Activated CD4-positive, alpha-beta T cell treated with anti-CD3 and anti-CD28 coated beads, Interleukin-2, amount 10 ng/mL, durations not matched to agents 24 days and 14 days (primary cell): Measurements from ENCODE around the gene BRD3OS. TPM values are rescaled to one million over a fixed set of nuclear protein-coding genes. Genes with fewer than 3 reads are reported as not detected.
"Not testable (repeated sequence)": the region's sequence is repeated elsewhere in the genome, so short reads cannot be mapped to it uniquely, and the experiment has no call there.

ENCODE experiments used
- DNase-seq: peaks from one replicate; pipeline ENCODE4 v3.0.0; 2022
- H3K27ac Mint-ChIP-seq: one replicate; pipeline ENCODE4 v1.8.0; 2022; ENCODE audit warnings: mild to moderate bottlenecking, mixed read lengths
- H3K27me3 Mint-ChIP-seq: one replicate; pipeline ENCODE4 v1.8.0; 2022; ENCODE audit warnings: mixed read lengths
- H3K36me3 Mint-ChIP-seq: one replicate; pipeline ENCODE4 v1.8.0; 2022; ENCODE audit warnings: low read depth, mild to moderate bottlenecking, mixed read lengths
- H3K4me1 Mint-ChIP-seq: one replicate; pipeline ENCODE4 v1.8.0; 2021; ENCODE audit warnings: mixed read lengths
- H3K4me3 Mint-ChIP-seq: one replicate; pipeline ENCODE4 v1.8.0; 2022; ENCODE audit warnings: mild to moderate bottlenecking, moderate library complexity, mixed read lengths
- H3K9me3 Mint-ChIP-seq: one replicate; pipeline ENCODE4 v1.8.0; 2021; ENCODE audit warnings: mixed read lengths
- intact Hi-C: fragments of 100-400 bp; cut with micrococcal nuclease; formaldehyde crosslinking; loops from one replicate; pipeline ENCODE4 v1.15.1; 2023
- total RNA-seq: library from RNA; stranded (reverse); gene quantifications from 2 replicates; pipeline ENCODE4 v1.2.3, GENCODE V29; 2022

The BRD3OS gene
- total RNA-seq, 1 donor from 2014 or later = 14.9 TPM

- Mint-ChIP-seq H3K27ac (peak overlapping the region; percentile 87), H3K4me3 (peak overlapping the region; percentile 85), H3K27me3 (peaks cover 27% of the 10 kb centered on the region), H3K4me1 (peaks cover 22% of the 10 kb centered on the region), H3K36me3 (no peaks in the 10 kb centered on the region), H3K9me3 (no peaks in the 10 kb centered on the region)
- DNase-seq = no peak
- intact Hi-C loops = loop anchor here (1.0 to 2.0 kb wide), 4 partner anchors 30 to 76 kb away; partner anchors contain the start of genes BRD3OS and VAV2
These were observed 43.6 kb downstream of the BRD3OS start for GRCh38 chr9:134068744-134069479.

GRCh38 chr9:134069480-134070399, 44.5 kb downstream of the BRD3OS start:
- H3K4me3 Mint-ChIP-seq = peak overlapping the region; percentile 85
- H3K4me1 Mint-ChIP-seq = peaks cover 22% of the 10 kb centered on the region
- no peak for DNase-seq
- H3K27ac Mint-ChIP-seq = no peak overlapping the region
- no peaks in the 10 kb centered on the region for H3K36me3 Mint-ChIP-seq
- H3K27me3 Mint-ChIP-seq = peaks cover 29% of the 10 kb centered on the region
- intact Hi-C loops = loop anchor here (2.0 kb wide), 2 partner anchors 29 to 77 kb away; partner anchors contain the start of gene VAV2
- no peaks in the 10 kb centered on the region for H3K9me3 Mint-ChIP-seq

GRCh38 chr9:134071149-134071548, 45.9 kb downstream of the BRD3OS start:
- peaks cover 29% of the 10 kb centered on the region for H3K27me3 Mint-ChIP-seq
- no peaks in the 10 kb centered on the region for H3K36me3 Mint-ChIP-seq
- intact Hi-C loops = no loop called here

GRCh38 chr9:134072683-134073082, 47.4 kb downstream of the BRD3OS start:
- intact Hi-C loops, H3K4me3 Mint-ChIP-seq, H3K36me3 Mint-ChIP-seq, H3K27ac Mint-ChIP-seq, H3K4me1 Mint-ChIP-seq, DNase-seq, H3K9me3 Mint-ChIP-seq: not testable (repeated sequence)
- H3K27me3 Mint-ChIP-seq = peaks cover 29% of the 10 kb centered on the region

More at GRCh38 chr9:134071149-134071548, 45.9 kb downstream of the BRD3OS start:
- no peak for DNase-seq
- no peak overlapping the region for H3K4me3 Mint-ChIP-seq
- H3K9me3 Mint-ChIP-seq = no peaks in the 10 kb centered on the region
- H3K27ac Mint-ChIP-seq = no peak overlapping the region
- H3K4me1 Mint-ChIP-seq = peaks cover 12% of the 10 kb centered on the region

GRCh38 chr9:134073500-134073899, 48.2 kb downstream of the BRD3OS start:
- no peaks in the 10 kb centered on the region for H3K9me3 Mint-ChIP-seq
- H3K27ac Mint-ChIP-seq = no peak overlapping the region
- H3K4me1 Mint-ChIP-seq = peaks cover 7% of the 10 kb centered on the region
- peaks cover 29% of the 10 kb centered on the region for H3K27me3 Mint-ChIP-seq
- no peak overlapping the region for H3K4me3 Mint-ChIP-seq
- intact Hi-C loops = no loop called here
- H3K36me3 Mint-ChIP-seq = no peaks in the 10 kb centered on the region
- no peak for DNase-seq

- H3K4me1 Mint-ChIP-seq, H3K4me3 Mint-ChIP-seq, H3K36me3 Mint-ChIP-seq, intact Hi-C loops, H3K9me3 Mint-ChIP-seq, H3K27ac Mint-ChIP-seq, DNase-seq: not testable (repeated sequence)
- peaks cover 13% of the 10 kb centered on the region for H3K27me3 Mint-ChIP-seq
These were observed 50.4 kb downstream of the BRD3OS start for GRCh38 chr9:134075689-134076088.

- Mint-ChIP-seq H3K9me3 (peaks cover 5% of the 10 kb centered on the region), H3K4me3 (no peak overlapping the region), H3K27me3 (peaks cover 8% of the 10 kb centered on the region), H3K36me3 (no peaks in the 10 kb centered on the region), H3K4me1 (no peaks in the 10 kb centered on the region), H3K27ac (no peak overlapping the region)
- intact Hi-C loops = no loop called here
- DNase-seq = no peak
These were observed 51.4 kb downstream of the BRD3OS start for GRCh38 chr9:134076644-134077043.

Other genes with a start within 250 kb of the BRD3OS start
- 6.3 and 9.0 TPM in 2 replicates for gene VAV2, start 33.2 kb upstream of the BRD3OS start, total RNA-seq
- gene BRD3, start 42.5 kb downstream of the BRD3OS start, total RNA-seq = 32.3 and 40.9 TPM in 2 replicates
- 71.2 TPM in 2 replicates for gene WDR5, start 110.6 kb downstream of the BRD3OS start, total RNA-seq
- gene RNU6ATAC, start 139.1 kb downstream of the BRD3OS start, total RNA-seq = 16.3 and 40.4 TPM in 2 replicates